ENCODE data around the gene IFRD1.
A peak's percentile ranks its signal among the peaks of the same experiment; 100 is the strongest.
"Not testable (repeated sequence)": the region's sequence is repeated elsewhere in the genome, so short reads cannot be mapped to it uniquely, and the experiment has no call there.

IFRD1 gene

GRCh38 chr7:112442210-112442609 is 8.1 kb upstream of the IFRD1 start:
- DNase-seq (ENCODE audit: low read depth, low spot score), result no peak

GRCh38 chr7:112444505-112444904 is 5.8 kb upstream of the IFRD1 start:
- no peak for DNase-seq (ENCODE audit: low read depth, low spot score)

GRCh38 chr7:112446431-112446830 is 3.8 kb upstream of the IFRD1 start:
- no peak for DNase-seq (ENCODE audit: low read depth, low spot score)

- no peak for DNase-seq (ENCODE audit: low read depth, low spot score)
Observed at GRCh38 chr7:112447406-112447805, 2.9 kb upstream of the IFRD1 start.

- no peak for DNase-seq (ENCODE audit: low read depth, low spot score)
Observed at GRCh38 chr7:112448381-112448780, 1.9 kb upstream of the IFRD1 start.

GRCh38 chr7:112448891-112449290 is 1.4 kb upstream of the IFRD1 start:
- no peak for DNase-seq (ENCODE audit: low read depth, low spot score)

- DNase-seq (ENCODE audit: low read depth, low spot score), result no peak
Observed at GRCh38 chr7:112449353-112449752, 907 bp upstream of the IFRD1 start.

GRCh38 chr7:112450807-112451761 is 824 bp downstream of the IFRD1 start:
- DNase-seq (ENCODE audit: low read depth, low spot score), result peak; percentile 96

GRCh38 chr7:112452102-112452888 is 2.0 kb downstream of the IFRD1 start:
- DNase-seq (ENCODE audit: low read depth, low spot score), result peak; percentile 73

- DNase-seq (ENCODE audit: low read depth, low spot score), result no peak
Observed at GRCh38 chr7:112453505-112454171, 3.4 kb downstream of the IFRD1 start.

GRCh38 chr7:112454191-112454590 is 3.9 kb downstream of the IFRD1 start:
- not testable (repeated sequence) for DNase-seq (ENCODE audit: low read depth, low spot score)

- DNase-seq (ENCODE audit: low read depth, low spot score), result no peak
Observed at GRCh38 chr7:112459645-112460044, 9.4 kb downstream of the IFRD1 start.

GRCh38 chr7:112462236-112462635 is 12.0 kb downstream of the IFRD1 start:
- DNase-seq (ENCODE audit: low read depth, low spot score), result no peak

- DNase-seq (ENCODE audit: low read depth, low spot score), result no peak
Observed at GRCh38 chr7:112467867-112468266, 17.6 kb downstream of the IFRD1 start.

GRCh38 chr7:112470194-112470593 is 19.9 kb downstream of the IFRD1 start:
- DNase-seq (ENCODE audit: low read depth, low spot score), result no peak

- no peak for DNase-seq (ENCODE audit: low read depth, low spot score)
Observed at GRCh38 chr7:112476390-112477052, 26.3 kb downstream of the IFRD1 start.

- no peak for DNase-seq (ENCODE audit: low read depth, low spot score)
Observed at GRCh38 chr7:112481121-112481736, 31.0 kb downstream of the IFRD1 start.

- peak; percentile 83 for DNase-seq (ENCODE audit: low read depth, low spot score)
Observed at GRCh38 chr7:112481833-112482670, 31.8 kb downstream of the IFRD1 start.

GRCh38 chr7:112484671-112485167 is 34.5 kb downstream of the IFRD1 start:
- DNase-seq (ENCODE audit: low read depth, low spot score), result peak; percentile 46

- no peak for DNase-seq (ENCODE audit: low read depth, low spot score)
Observed at GRCh38 chr7:112485766-112486165, 35.5 kb downstream of the IFRD1 start.
